ENCODE data around the gene RFT1.

GRCh38 chr3:53044371-53044710 lies 85.9 kb downstream of the RFT1 start:
- TF ChIP-seq, protein P1, sequence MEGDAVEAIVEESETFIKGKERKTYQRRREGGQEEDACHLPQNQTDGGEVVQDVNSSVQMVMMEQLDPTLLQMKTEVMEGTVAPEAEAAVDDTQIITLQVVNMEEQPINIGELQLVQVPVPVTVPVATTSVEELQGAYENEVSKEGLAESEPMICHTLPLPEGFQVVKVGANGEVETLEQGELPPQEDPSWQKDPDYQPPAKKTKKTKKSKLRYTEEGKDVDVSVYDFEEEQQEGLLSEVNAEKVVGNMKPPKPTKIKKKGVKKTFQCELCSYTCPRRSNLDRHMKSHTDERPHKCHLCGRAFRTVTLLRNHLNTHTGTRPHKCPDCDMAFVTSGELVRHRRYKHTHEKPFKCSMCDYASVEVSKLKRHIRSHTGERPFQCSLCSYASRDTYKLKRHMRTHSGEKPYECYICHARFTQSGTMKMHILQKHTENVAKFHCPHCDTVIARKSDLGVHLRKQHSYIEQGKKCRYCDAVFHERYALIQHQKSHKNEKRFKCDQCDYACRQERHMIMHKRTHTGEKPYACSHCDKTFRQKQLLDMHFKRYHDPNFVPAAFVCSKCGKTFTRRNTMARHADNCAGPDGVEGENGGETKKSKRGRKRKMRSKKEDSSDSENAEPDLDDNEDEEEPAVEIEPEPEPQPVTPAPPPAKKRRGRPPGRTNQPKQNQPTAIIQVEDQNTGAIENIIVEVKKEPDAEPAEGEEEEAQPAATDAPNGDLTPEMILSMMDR (IDR thresholded peaks at IDR 0.05; ENCODE audit: insufficient read depth, low read length, poor library complexity, severe bottlenecking), result no peak
- TF ChIP-seq EZH2phosphoT487 (conservative IDR thresholded peaks at IDR 0.05; ENCODE audit: low read length), result no peak
